Activated T-cell treated with anti-CD3 and anti-CD28 coated beads, Interleukin-2, amount 50 U/mL, for 24 hours (primary cell): ENCODE data around the gene SREK1IP1.

Experiments used
- DNase-seq: peaks from one replicate; pipeline ENCODE4 v3.0.0-alpha.2; 2020
- H3K27ac Mint-ChIP-seq: 2 replicates; pipeline ENCODE4 v1.8.0; 2020; ENCODE audit warnings: mild to moderate bottlenecking, mixed read lengths
- H3K27me3 Mint-ChIP-seq: 2 replicates; pipeline ENCODE4 v1.8.0; 2020; ENCODE audit warnings: mixed read lengths
- H3K36me3 Mint-ChIP-seq: 2 replicates; pipeline ENCODE4 v1.8.0; 2020; ENCODE audit warnings: low read depth, mixed read lengths
- H3K4me1 Mint-ChIP-seq: 2 replicates; pipeline ENCODE4 v1.8.0; 2020; ENCODE audit warnings: low read depth, mixed read lengths
- H3K4me3 Mint-ChIP-seq: 2 replicates; pipeline ENCODE4 v1.8.0; 2020; ENCODE audit warnings: mild to moderate bottlenecking, moderate library complexity, mixed read lengths
- H3K9me3 Mint-ChIP-seq: 2 replicates; pipeline ENCODE4 v1.8.0; 2020; ENCODE audit warnings: mixed read lengths

Gene SREK1IP1

GRCh38 chr5:64682608-64683007, 85.9 kb downstream of the SREK1IP1 start:
- Mint-ChIP-seq H3K9me3 (no peaks in the 10 kb centered on the region), H3K4me3 (no peak overlapping the region), H3K4me1 (no peaks in the 10 kb centered on the region), H3K36me3 (no peaks in the 10 kb centered on the region), H3K27ac (no peak overlapping the region), H3K27me3 (peaks cover 27% of the 10 kb centered on the region)
- no peak for DNase-seq

GRCh38 chr5:64680289-64680688, 88.2 kb downstream of the SREK1IP1 start:
- H3K36me3 Mint-ChIP-seq: no peaks in the 10 kb centered on the region
- no peak overlapping the region for H3K27ac Mint-ChIP-seq
- DNase-seq: no peak

GRCh38 chr5:64678374-64678773, 90.1 kb downstream of the SREK1IP1 start:
- no peaks in the 10 kb centered on the region for H3K4me1 Mint-ChIP-seq
- H3K36me3 Mint-ChIP-seq: no peaks in the 10 kb centered on the region
- H3K27ac Mint-ChIP-seq: no peak overlapping the region
- peaks cover 29% of the 10 kb centered on the region for H3K27me3 Mint-ChIP-seq
- DNase-seq: no peak
- no peaks in the 10 kb centered on the region for H3K9me3 Mint-ChIP-seq
- no peak overlapping the region for H3K4me3 Mint-ChIP-seq

More at GRCh38 chr5:64680289-64680688, 88.2 kb downstream of the SREK1IP1 start:
- H3K4me1 Mint-ChIP-seq: no peaks in the 10 kb centered on the region
- H3K9me3 Mint-ChIP-seq: no peaks in the 10 kb centered on the region
- H3K27me3 Mint-ChIP-seq: peaks cover 34% of the 10 kb centered on the region
- no peak overlapping the region for H3K4me3 Mint-ChIP-seq

- DNase-seq: no peak
Measured at GRCh38 chr5:64671678-64672077, 96.8 kb downstream of the SREK1IP1 start.

GRCh38 chr5:64670277-64670676, 98.2 kb downstream of the SREK1IP1 start:
- H3K4me3 Mint-ChIP-seq: no peak overlapping the region
- no peaks in the 10 kb centered on the region for H3K4me1 Mint-ChIP-seq
- H3K27ac Mint-ChIP-seq: no peak overlapping the region
- DNase-seq: no peak
- H3K36me3 Mint-ChIP-seq: no peaks in the 10 kb centered on the region
- H3K27me3 Mint-ChIP-seq: peaks cover 13% of the 10 kb centered on the region
- no peaks in the 10 kb centered on the region for H3K9me3 Mint-ChIP-seq

More at GRCh38 chr5:64671678-64672077, 96.8 kb downstream of the SREK1IP1 start:
- Mint-ChIP-seq H3K27ac (no peak overlapping the region), H3K27me3 (peaks cover 12% of the 10 kb centered on the region), H3K9me3 (no peaks in the 10 kb centered on the region), H3K4me3 (no peak overlapping the region), H3K4me1 (no peaks in the 10 kb centered on the region), H3K36me3 (no peaks in the 10 kb centered on the region)
